HEK293T (cell line): Measurements from ENCODE around the gene TAOK2.

Source experiments
- CTCF ChIA-PET: fragments of 350-600 bp; formaldehyde crosslinking; extraction: SDS; loops from one replicate; lab custom pipeline; 2021; ENCODE audit warnings: antibody characterized with exemption, inconsistent platforms; lab: Yijun Ruan, JAX
- POLR2A ChIA-PET: fragments of 350-600 bp; formaldehyde crosslinking; extraction: SDS; loops from one replicate; lab custom pipeline; 2020; ENCODE audit warnings: antibody characterized with exemption, inconsistent platforms; lab: Yijun Ruan, JAX
- DNase-seq: peaks from one replicate; pipeline ENCODE4 v3.0.0; 2012; ENCODE audit warnings: mixed read lengths; ENCODE audit errors: extremely low spot score
- ARNT ChIP-seq: fragments of 450-650 bp; IDR thresholded peaks from 2 replicates; pipeline ENCODE4 v1.6.1; 2017; ENCODE audit warnings: mild to moderate bottlenecking
- BHLHE40 ChIP-seq: fragments of 450-650 bp; IDR thresholded peaks from 2 replicates; pipeline ENCODE4 v1.6.1; 2016; ENCODE audit warnings: mild to moderate bottlenecking, moderate library complexity, borderline replicate concordance
- CTBP1 ChIP-seq: fragments of 450-650 bp; IDR thresholded peaks from 2 replicates; pipeline ENCODE4 v1.6.1; 2016; ENCODE audit warnings: borderline replicate concordance
- ELF4 ChIP-seq: fragments of 450-650 bp; IDR thresholded peaks from 2 replicates; pipeline ENCODE4 v1.6.1; 2017; ENCODE audit warnings: antibody characterized with exemption
- FOXA1 ChIP-seq: fragments of 450-650 bp; IDR thresholded peaks from 2 replicates; pipeline ENCODE4 v1.6.1; 2016; ENCODE audit warnings: mild to moderate bottlenecking
- FOXK2 ChIP-seq: fragments of 450-650 bp; IDR thresholded peaks from 2 replicates; pipeline ENCODE4 v1.6.1; 2016; ENCODE audit warnings: mild to moderate bottlenecking
- FOXM1 ChIP-seq: fragments of 450-650 bp; IDR thresholded peaks from 2 replicates; pipeline ENCODE4 v1.6.1; 2017; ENCODE audit warnings: mild to moderate bottlenecking, borderline replicate concordance
- HDGF ChIP-seq: fragments of 450-650 bp; IDR thresholded peaks from 2 replicates; pipeline ENCODE4 v1.6.1; 2017; ENCODE audit warnings: antibody characterized with exemption, borderline replicate concordance
- L3MBTL2 ChIP-seq: fragments of 450-650 bp; conservative IDR thresholded peaks from 2 replicates; pipeline ENCODE4 v1.6.1; 2016; ENCODE audit warnings: mild to moderate bottlenecking
- LEF1 ChIP-seq: fragments of 450-650 bp; IDR thresholded peaks from 2 replicates; pipeline ENCODE4 v1.6.1; 2017; ENCODE audit warnings: mild to moderate bottlenecking, borderline replicate concordance
- NFRKB ChIP-seq: fragments of 450-650 bp; IDR thresholded peaks from 2 replicates; pipeline ENCODE4 v1.6.1; 2016; ENCODE audit warnings: mild to moderate bottlenecking, moderate library complexity
- PKNOX1 ChIP-seq: fragments of 450-650 bp; IDR thresholded peaks from 2 replicates; pipeline ENCODE4 v1.6.1; 2016
- SP1 ChIP-seq: fragments of 450-650 bp; IDR thresholded peaks from 2 replicates; pipeline ENCODE4 v1.6.1; 2017
- SUZ12 ChIP-seq: fragments of 450-650 bp; IDR thresholded peaks from 2 replicates; pipeline ENCODE4 v1.6.1; 2016; ENCODE audit warnings: mild to moderate bottlenecking
- TARDBP ChIP-seq: fragments of 450-650 bp; IDR thresholded peaks from 2 replicates; pipeline ENCODE4 v1.6.1; 2016
- ZNF384 ChIP-seq: fragments of 450-650 bp; IDR thresholded peaks from 2 replicates; pipeline ENCODE4 v1.6.1; 2016

Gene TAOK2

GRCh38 chr16:29996766-29997250, 23.1 kb downstream of the TAOK2 start:
- no peak for TF ChIP-seq PKNOX1
- peak; percentile 49 for TF ChIP-seq L3MBTL2
- ChIA-PET CTCF (interaction anchor here (0.5 kb wide), 1 partner anchor 599 kb away, joined by 3 read pairs; no protein-coding TSS in a partner anchor), POLR2A (interaction anchor here (0.9 to 1.2 kb wide), 4 partner anchors 10 to 53 kb away, joined by 3 to 5 read pairs (median 3); partner anchors contain the start of genes DOC2A and TAOK2)
- DNase-seq = no peak

- TF ChIP-seq SUZ12 = no peak
- TF ChIP-seq HDGF = no peak
- TF ChIP-seq FOXA1 = no peak
- DNase-seq = no peak
- CTCF ChIA-PET = interaction anchor here (0.8 kb wide), 1 partner anchor 100 kb away, joined by 3 read pairs; the partner anchor contains the start of gene SEZ6L2
- POLR2A ChIA-PET = interaction anchor here (2.0 kb wide), 1 partner anchor 27 kb away, joined by 6 read pairs; the partner anchor contains the start of gene TAOK2
These were observed 25.9 kb downstream of the TAOK2 start for GRCh38 chr16:29999605-30000004.

- no peak for TF ChIP-seq FOXA1
- TF ChIP-seq PKNOX1 = no peak
- TF ChIP-seq FOXM1 = no peak
- TF ChIP-seq ARNT = no peak
- TF ChIP-seq ELF4 = no peak
- no peak for TF ChIP-seq L3MBTL2
- TF ChIP-seq HDGF = no peak
- POLR2A ChIA-PET = interaction anchor here (1.4 to 2.0 kb wide), 2 partner anchors 28 to 39 kb away, joined by 4 to 6 read pairs; partner anchors contain the start of genes TAOK2 and TMEM219
These were observed 27.3 kb downstream of the TAOK2 start for GRCh38 chr16:30000735-30001631.

GRCh38 chr16:30002614-30003346, 29.1 kb downstream of the TAOK2 start:
- POLR2A ChIA-PET = interaction anchor here (0.8 to 3.5 kb wide), 6 partner anchors 9 to 195 kb away, joined by 3 to 18 read pairs (median 4); partner anchors contain the start of genes HIRIP3 and TAOK2
- no peak for DNase-seq
- TF ChIP-seq FOXM1 = no peak
- no peak for TF ChIP-seq TARDBP
- no peak for TF ChIP-seq BHLHE40
- TF ChIP-seq LEF1 = no peak
- no peak for TF ChIP-seq SP1
- no peak for TF ChIP-seq CTBP1
- TF ChIP-seq ARNT = no peak
- TF ChIP-seq FOXK2 = no peak
- no peak for TF ChIP-seq ZNF384
- TF ChIP-seq SUZ12 = no peak
- no peak for TF ChIP-seq L3MBTL2
- CTCF ChIA-PET = interaction anchor here (0.7 kb wide), 1 partner anchor 14 kb away, joined by 3 read pairs; no protein-coding TSS in a partner anchor

More at GRCh38 chr16:30000735-30001631, 27.3 kb downstream of the TAOK2 start:
- no peak for DNase-seq
- CTCF ChIA-PET = interaction anchor here (0.8 to 1.0 kb wide), 2 partner anchors 11 to 102 kb away, joined by 3 read pairs; partner anchors contain the start of gene SEZ6L2

- ChIA-PET CTCF (interaction anchor here (0.6 to 0.7 kb wide), 2 partner anchors 8 to 192 kb away, joined by 3 read pairs; partner anchors contain the start of gene HIRIP3), POLR2A (interaction anchor here (2.0 to 3.5 kb wide), 2 partner anchors 10 to 78 kb away, joined by 9 to 18 read pairs; partner anchors contain the start of genes HIRIP3 and KCTD13)
- no peak for DNase-seq
- no peak for TF ChIP-seq HDGF
- TF ChIP-seq CTBP1 = no peak
- TF ChIP-seq TARDBP = no peak
- no peak for TF ChIP-seq ZNF384
- TF ChIP-seq SP1 = no peak
- TF ChIP-seq ELF4 = no peak
- no peak for TF ChIP-seq LEF1
- no peak for TF ChIP-seq FOXK2
- no peak for TF ChIP-seq L3MBTL2
- TF ChIP-seq ARNT = no peak
- no peak for TF ChIP-seq NFRKB
- no peak for TF ChIP-seq SUZ12
- no peak for TF ChIP-seq BHLHE40
- no peak for TF ChIP-seq PKNOX1
- TF ChIP-seq FOXM1 = no peak
- no peak for TF ChIP-seq FOXA1
These were observed 30.2 kb downstream of the TAOK2 start for GRCh38 chr16:30003670-30004423.
